K562 (cell line): ENCODE measurements around the gene LYZL4. TPM values are rescaled to one million over a fixed set of nuclear protein-coding genes. Genes with fewer than 3 reads are reported as not detected.

ENCODE experiments used
- ATAC-seq: fragments of 200-7000 bp; cut with Tn5 transposase; 3 replicates; pipeline ENCODE4 v1.9.1; 2020; ENCODE audit warnings: moderate library complexity
- BruUV-seq: library from RNA; stranded (reverse); fragments of 400-500 nt; replicated peaks from 2 replicates; lab custom pipeline; 2021; lab: Mats Ljungman, UMichigan
- CTCF ChIA-PET: fragments of 300-600 bp; formaldehyde crosslinking; extraction: SDS; loops from one replicate; lab custom pipeline; 2021; ENCODE audit warnings: low intra/inter-chr PET ratio; lab: Yijun Ruan, JAX
- POLR2A ChIA-PET: fragments of 300-600, 350-650 bp; sonication (Branson Sonifier 250); formaldehyde crosslinking; extraction: SDS; loops from one replicate; lab custom pipeline; 2021; ENCODE audit warnings: antibody characterized with exemption, inconsistent platforms; lab: Yijun Ruan, JAX
- DNase-seq, 4 experiments: peaks; one replicate each; pipeline versions ENCODE4 v3.0.0 to v3.0.0-alpha.2; 2011 to 2018; ENCODE audit warnings: low spot score in 3 of 4, mixed read lengths in 3 of 4; ENCODE audit errors: extremely low read depth in 1 of 4
- FAIRE-seq: peaks from 2 replicates; lab custom pipeline; 2011; peaks lifted over from hg19 to GRCh38; lab: Jason Lieb, UNC
- H2AFZ ChIP-seq: 2 replicates; pipeline ENCODE4 v1.6.0; 2011; ENCODE audit warnings: low read depth, low read length, control low read depth, inconsistent platforms
- H3K27ac ChIP-seq: fragments of 200-600 bp; 3 replicates; pipeline ENCODE4 v1.8.0; 2011; ENCODE audit warnings: low read depth, mild to moderate bottlenecking, control low read depth, inconsistent platforms, low read length, moderate library complexity, mixed read lengths; ENCODE audit errors: extremely low read depth
- H3K27me3 ChIP-seq, 2 experiments: fragments of 300-600 bp in 1 of 2; 2 replicates in 1 of 2; 3 replicates in 1 of 2; pipeline versions ENCODE4 v1.6.0 to v1.8.0; 2011; ENCODE audit warnings: inconsistent platforms in 2 of 2, low read length in 2 of 2, mild to moderate bottlenecking in 1 of 2, mixed read lengths in 1 of 2, moderate library complexity in 1 of 2; ENCODE audit not compliant: control insufficient read depth in 2 of 2, insufficient read depth in 2 of 2
- H3K36me3 ChIP-seq: fragments of 300-600 bp; 3 replicates; pipeline ENCODE4 v1.8.0; 2011; ENCODE audit warnings: mild to moderate bottlenecking, low read length, inconsistent platforms; ENCODE audit not compliant: control insufficient read depth, insufficient read depth
- H3K4me1 ChIP-seq, 2 experiments: fragments of 200-600 bp in 1 of 2; replicated peaks in 1 of 2; 2 replicates in 1 of 2; 3 replicates in 1 of 2; pipeline versions ENCODE4 v1.5.1 to v1.8.0; 2011; ENCODE audit warnings: inconsistent platforms in 2 of 2, low read length in 2 of 2, mild to moderate bottlenecking in 1 of 2, mixed read lengths in 1 of 2, moderate library complexity in 1 of 2; ENCODE audit not compliant: control insufficient read depth in 2 of 2, insufficient read depth in 2 of 2
- H3K4me2 ChIP-seq: 2 replicates; pipeline ENCODE4 v1.6.1; 2011; ENCODE audit warnings: low read length, control low read depth, inconsistent platforms, mixed read lengths; ENCODE audit not compliant: insufficient read depth
- H3K4me3 ChIP-seq: fragments of 200-600 bp; sonication (generic), shearing (Covaris generic); 2 replicates; pipeline ENCODE4 v1.5.1; 2016; ENCODE audit warnings: control low read depth, inconsistent platforms
- H3K79me2 ChIP-seq: fragments of 200-600 bp; 3 replicates; pipeline ENCODE4 v1.8.0; 2011; ENCODE audit warnings: low read length, inconsistent platforms; ENCODE audit not compliant: control insufficient read depth, insufficient read depth
- H3K9ac ChIP-seq, 2 experiments: 2 replicates each; pipeline versions ENCODE4 v1.6.0 to v1.6.1; 2011; ENCODE audit warnings: low read depth in 2 of 2, low read length in 2 of 2, control low read depth in 1 of 2, inconsistent platforms in 1 of 2, mild to moderate bottlenecking in 1 of 2, mixed read lengths in 1 of 2; ENCODE audit not compliant: insufficient read depth in 1 of 2
- H3K9me1 ChIP-seq: one replicate; pipeline ENCODE4 v1.6.0; 2011; ENCODE audit warnings: inconsistent platforms, mild to moderate bottlenecking, low read length, moderate library complexity; ENCODE audit not compliant: control insufficient read depth, insufficient read depth
- H3K9me3 ChIP-seq: replicated peaks from 2 replicates; pipeline ENCODE4 v1.5.1; 2011; ENCODE audit warnings: low read depth, low read length, inconsistent platforms; ENCODE audit not compliant: control insufficient read depth, insufficient read depth
- H4K20me1 ChIP-seq: replicated peaks from 2 replicates; pipeline ENCODE4 v1.6.1; 2011; ENCODE audit warnings: low read length, inconsistent platforms, mixed read lengths; ENCODE audit not compliant: control insufficient read depth, insufficient read depth
- CBX3 ChIP-seq, 2 experiments: IDR thresholded peaks; 1 replicate in 1 of 2; 2 replicates in 1 of 2; pipeline ENCODE4 v1.6.1; 2012; ENCODE audit warnings: inconsistent platforms in 2 of 2, low read length in 2 of 2, borderline replicate concordance in 1 of 2, control low read depth in 1 of 2
- L3MBTL2 ChIP-seq: fragments of 450-650 bp; IDR thresholded peaks from 2 replicates; pipeline ENCODE4 v1.6.1; 2016; ENCODE audit warnings: mild to moderate bottlenecking, moderate library complexity
- MNT ChIP-seq, 2 experiments: fragments of 450-650 bp; conservative IDR thresholded peaks; 2 replicates each; pipeline ENCODE4 v1.6.1; 2017; ENCODE audit warnings: mild to moderate bottlenecking in 2 of 2, moderate library complexity in 2 of 2
- PTRF ChIP-seq: fragments of 450-650 bp; IDR thresholded peaks from 2 replicates; pipeline ENCODE4 v1.6.1; 2016; ENCODE audit warnings: mild to moderate bottlenecking, missing genetic modification characterization, missing compliant biosample characterization
- TCF7L2 ChIP-seq: fragments of 150-350 bp; IDR thresholded peaks from 2 replicates; pipeline ENCODE4 v1.6.1; 2016; ENCODE audit warnings: low read depth, mild to moderate bottlenecking, low read length, moderate library complexity
- ZNF175 ChIP-seq: fragments of 200-800 bp; sonication (Bioruptor generic); IDR thresholded peaks from 2 replicates; pipeline ENCODE4 v1.6.1; 2016; ENCODE audit warnings: low read depth, mild to moderate bottlenecking, missing genetic modification characterization, missing compliant biosample characterization
- WGBS: fragments of 100-300 bp; shearing (Covaris generic); methylation state at CpG from one replicate; pipeline ENCODE4 v1.1.6; 2016; ENCODE audit warnings: low coverage, mixed read lengths; ENCODE audit not compliant: insufficient coverage; ENCODE audit errors: missing lambda C conversion rate; 5-methylcytosine and 5-hydroxymethylcytosine counted together
- in situ Hi-C: fragments of 300-500 bp; cut with MboI; formaldehyde crosslinking; loops from 4 replicates; pipeline ENCODE4 v1.15.0; 2018; ENCODE audit warnings: inconsistent platforms, mixed read lengths
- intact Hi-C: fragments of 100-400 bp; cut with micrococcal nuclease; formaldehyde crosslinking; loops from 2 replicates; pipeline ENCODE4 v1.14.2; 2022
- polyA plus RNA-seq, 8 experiments: library from polyadenylated mRNA; depleted of rRNA in 4 of 8; stranded (reverse) in 5 of 8; unstranded in 3 of 8; fragments of >200 nt; fragmentation: Nextera tagmentation in 2 of 8; fragmentation: Illumina TruSeq in 1 of 8; extraction: Ambion mirVana in 2 of 8; extraction: Trizol in 1 of 8; gene quantifications; 2 replicates each; pipeline versions ENCODE4 v1.2.1 to v1.2.3, GENCODE V29; 2011 to 2014; ENCODE audit warnings: inconsistent platforms in 1 of 8, missing spikeins in 1 of 8
- total RNA-seq, 7 experiments: library from RNA; depleted of rRNA in 6 of 7; stranded (reverse); fragments of >200 nt in 6 of 7; fragmentation: Illumina TruSeq in 2 of 7; extraction: Trizol in 2 of 7; gene quantifications; 2 replicates each; pipeline versions ENCODE4 v1.2.1 to v1.2.3, GENCODE V29; 2011 to 2021; ENCODE audit warnings: low replicate concordance in 1 of 7

LYZL4 gene
- total and polyA plus RNA-seq, 9 of the 15 experiments (the other 6 are each of a cell fraction or from before 2014, with no cell fraction given): not detected

GRCh38 chr3:42397644-42398043 is 12.8 kb downstream of the LYZL4 start:
- intact Hi-C loops: no loop called here
- Histone ChIP-seq H3K9me3 (no peaks in the 10 kb centered on the region), H3K4me1 (no peaks in the 10 kb centered on the region), H3K4me2 (no peak overlapping the region), H3K27me3 (peaks cover 11 to 37% of the 10 kb centered on the region in 2 experiments; a peak in 3 of 5 replicates)
- TF ChIP-seq L3MBTL2 (no peak), TCF7L2 (no peak), CBX3 (IDR thresholded peaks at IDR 0.05; ENCODE audit: borderline replicate concordance in 1 of 2, low read length in 2 of 2) (no peak), PTRF (tag) (no peak), MNT (conservative IDR thresholded peaks at IDR 0.05) (no peak), ZNF175 (CRISPR knock-in tag) (no peak)
- TF ChIP-seq, all 486 proteins: peak for 0
- no peak for ATAC-seq
- Histone ChIP-seq H3K79me2 (no peaks in the 10 kb centered on the region), H3K36me3 (no peaks in the 10 kb centered on the region), H4K20me1 (no peaks in the 10 kb centered on the region), H3K27ac (no peak overlapping the region), H3K9ac (no peak overlapping the region), H3K9me1 (no peaks in the 10 kb centered on the region), H2AFZ (no peak overlapping the region), H3K4me3 (no peak overlapping the region)
- POLR2A ChIA-PET: interaction anchor here (0.7 kb wide), 1 partner anchor 19 kb away, joined by 4 read pairs; no protein-coding TSS in a partner anchor
- BruUV-seq: no TSS peak
- no peak for FAIRE-seq
- CTCF ChIA-PET: no interaction called here
- WGBS: 1% methylated on average over 8 of the region's 8 CpGs
- DNase-seq: no peak
- in situ Hi-C loops: no loop called here
